Measurements from ENCODE around the gene CD300A. TPM values are rescaled to one million over a fixed set of nuclear protein-coding genes. Genes with fewer than 3 reads are reported as not detected.

The CD300A gene
- total RNA-seq, 1 donor from 2014 or later = not detected

- H3K4me1 Mint-ChIP-seq (ENCODE audit: unreplicated experiment) = peaks cover 16% of the 10 kb centered on the region
- peaks cover 6% of the 10 kb centered on the region for H3K27me3 Mint-ChIP-seq (ENCODE audit: unreplicated experiment)
- no peak for DNase-seq (ENCODE audit: low spot score)
- TF ChIP-seq CTCF (IDR thresholded peaks at IDR 0.05; ENCODE audit: unreplicated experiment) = no peak
- no peak overlapping the region for H3K27ac Mint-ChIP-seq (ENCODE audit: unreplicated experiment)
- H3K9me3 Mint-ChIP-seq (ENCODE audit: unreplicated experiment) = no peaks in the 10 kb centered on the region
- no peak overlapping the region for H3K4me3 Mint-ChIP-seq (ENCODE audit: unreplicated experiment)
- peaks cover 8% of the 10 kb centered on the region for H3K36me3 Mint-ChIP-seq (ENCODE audit: low read depth, unreplicated experiment)
These were observed 18.7 kb upstream of the CD300A start for GRCh38 chr17:74447628-74448159.

GRCh38 chr17:74448756-74449155 is 17.7 kb upstream of the CD300A start:
- TF ChIP-seq CTCF (IDR thresholded peaks at IDR 0.05; ENCODE audit: unreplicated experiment) = no peak
- Mint-ChIP-seq H3K9me3 (ENCODE audit: unreplicated experiment) (no peaks in the 10 kb centered on the region), H3K4me3 (ENCODE audit: unreplicated experiment) (no peak overlapping the region), H3K36me3 (ENCODE audit: low read depth, unreplicated experiment) (peaks cover 8% of the 10 kb centered on the region), H3K27me3 (ENCODE audit: unreplicated experiment) (peaks cover 9% of the 10 kb centered on the region), H3K4me1 (ENCODE audit: unreplicated experiment) (peaks cover 17% of the 10 kb centered on the region), H3K27ac (ENCODE audit: unreplicated experiment) (no peak overlapping the region)
- no peak for DNase-seq (ENCODE audit: low spot score)

GRCh38 chr17:74449306-74449705 is 17.1 kb upstream of the CD300A start:
- peaks cover 11% of the 10 kb centered on the region for H3K4me1 Mint-ChIP-seq (ENCODE audit: unreplicated experiment)

DNA sequence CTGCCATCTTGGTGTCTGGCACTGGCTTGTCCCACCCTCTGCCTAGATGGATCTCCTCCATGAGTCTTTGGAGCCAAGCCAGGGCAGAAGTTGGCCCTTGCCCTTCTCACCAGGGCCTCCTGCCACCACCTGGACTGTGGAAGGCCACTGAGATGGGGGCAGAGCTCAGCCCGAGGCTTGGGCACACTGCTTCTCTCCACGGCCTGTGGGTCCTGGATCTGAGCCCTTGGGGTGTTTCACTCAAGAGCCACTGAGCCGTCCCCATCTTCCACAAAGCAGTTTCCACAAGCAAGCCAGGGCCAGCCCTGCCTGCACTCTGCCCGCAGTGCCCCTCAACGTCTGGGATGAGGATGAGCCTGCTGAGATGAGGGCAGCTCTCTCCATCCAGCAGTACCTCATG is 16.7 kb upstream of the CD300A start:
- no peak for DNase-seq (ENCODE audit: low spot score)
- Mint-ChIP-seq H3K4me1 (ENCODE audit: unreplicated experiment) (peaks cover 6% of the 10 kb centered on the region), H3K9me3 (ENCODE audit: unreplicated experiment) (no peaks in the 10 kb centered on the region), H3K36me3 (ENCODE audit: low read depth, unreplicated experiment) (peaks cover 8% of the 10 kb centered on the region), H3K4me3 (ENCODE audit: unreplicated experiment) (no peak overlapping the region), H3K27ac (ENCODE audit: unreplicated experiment) (no peak overlapping the region), H3K27me3 (ENCODE audit: unreplicated experiment) (peaks cover 10% of the 10 kb centered on the region)
- no peak for TF ChIP-seq CTCF (IDR thresholded peaks at IDR 0.05; ENCODE audit: unreplicated experiment)

More at GRCh38 chr17:74449306-74449705, 17.1 kb upstream of the CD300A start:
- Mint-ChIP-seq H3K9me3 (ENCODE audit: unreplicated experiment) (no peaks in the 10 kb centered on the region), H3K4me3 (ENCODE audit: unreplicated experiment) (no peak overlapping the region), H3K36me3 (ENCODE audit: low read depth, unreplicated experiment) (peaks cover 8% of the 10 kb centered on the region), H3K27ac (ENCODE audit: unreplicated experiment) (no peak overlapping the region), H3K27me3 (ENCODE audit: unreplicated experiment) (peaks cover 9% of the 10 kb centered on the region)
- TF ChIP-seq CTCF (IDR thresholded peaks at IDR 0.05; ENCODE audit: unreplicated experiment) = no peak
- no peak for DNase-seq (ENCODE audit: low spot score)

DNA sequence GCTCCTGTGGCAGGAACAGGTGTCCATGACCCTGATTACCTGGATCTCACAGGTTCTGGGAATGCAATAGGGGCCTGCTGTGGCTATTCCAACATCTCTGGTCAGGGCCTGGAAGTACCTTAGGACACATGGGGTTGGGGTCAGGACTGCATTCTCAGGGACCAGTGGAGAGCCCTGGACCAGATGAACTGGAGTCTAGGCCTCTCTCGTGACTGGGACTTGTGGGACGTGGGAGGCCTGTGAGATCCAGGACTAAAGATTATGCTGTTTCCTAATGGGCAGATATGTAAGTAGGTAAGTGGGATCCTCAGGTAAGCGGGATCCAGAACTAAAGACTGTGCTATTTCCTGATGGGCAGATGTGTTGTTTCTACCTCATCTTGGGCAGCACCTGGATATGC is 16.2 kb upstream of the CD300A start:
- no peak overlapping the region for H3K27ac Mint-ChIP-seq (ENCODE audit: unreplicated experiment)
- DNase-seq (ENCODE audit: low spot score) = no peak

More for the DNA sequence above, 16.2 kb upstream of the CD300A start:
- Mint-ChIP-seq H3K4me3 (ENCODE audit: unreplicated experiment) (no peak overlapping the region), H3K27me3 (ENCODE audit: unreplicated experiment) (peaks cover 13% of the 10 kb centered on the region), H3K36me3 (ENCODE audit: low read depth, unreplicated experiment) (peaks cover 8% of the 10 kb centered on the region), H3K9me3 (ENCODE audit: unreplicated experiment) (no peaks in the 10 kb centered on the region), H3K4me1 (ENCODE audit: unreplicated experiment) (peaks cover 6% of the 10 kb centered on the region)
- no peak for TF ChIP-seq CTCF (IDR thresholded peaks at IDR 0.05; ENCODE audit: unreplicated experiment)
